MM.1S (cell line): ENCODE data around the gene NEU1.
"Not testable (repeated sequence)": the region's sequence is repeated elsewhere in the genome, so short reads cannot be mapped to it uniquely, and the experiment has no call there.

Source experiments
- EZH2 ChIP-seq: fragments of 300-600 bp; sonication (generic); optimal IDR thresholded peaks from 2 replicates; pipeline ENCODE3; 2017; ENCODE audit warnings: low read depth, mild to moderate bottlenecking, antibody characterized with exemption, low read length, mixed read lengths
- TF ChIP-seq, protein P1 (sequence below): fragments of 300-600 bp; sonication (generic); IDR thresholded peaks from 2 replicates; pipeline ENCODE4 v1.5.1; 2016; ENCODE audit warnings: antibody characterized with exemption, low read length, mixed read lengths

DNA sequence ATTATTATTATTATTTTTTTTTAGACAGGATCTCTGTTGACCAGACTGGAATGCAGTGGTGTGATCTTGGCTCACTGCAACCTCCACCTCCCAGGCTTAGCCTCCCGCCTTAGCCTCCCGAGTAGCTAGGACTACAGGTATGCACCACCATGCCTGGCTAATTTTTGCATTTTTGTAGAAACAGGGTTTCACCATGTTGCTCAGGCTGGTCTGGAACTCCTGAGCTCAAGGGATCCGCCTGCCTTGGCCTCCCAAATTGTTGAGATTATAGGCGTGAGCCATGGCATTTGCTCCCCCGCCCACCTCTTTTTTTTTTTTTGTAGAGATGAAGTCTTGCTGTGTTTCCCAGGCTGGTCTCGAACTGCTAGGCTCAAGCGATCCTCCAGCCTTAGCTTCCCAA is 46.7 kb upstream of the NEU1 start:
- TF ChIP-seq, protein P1, sequence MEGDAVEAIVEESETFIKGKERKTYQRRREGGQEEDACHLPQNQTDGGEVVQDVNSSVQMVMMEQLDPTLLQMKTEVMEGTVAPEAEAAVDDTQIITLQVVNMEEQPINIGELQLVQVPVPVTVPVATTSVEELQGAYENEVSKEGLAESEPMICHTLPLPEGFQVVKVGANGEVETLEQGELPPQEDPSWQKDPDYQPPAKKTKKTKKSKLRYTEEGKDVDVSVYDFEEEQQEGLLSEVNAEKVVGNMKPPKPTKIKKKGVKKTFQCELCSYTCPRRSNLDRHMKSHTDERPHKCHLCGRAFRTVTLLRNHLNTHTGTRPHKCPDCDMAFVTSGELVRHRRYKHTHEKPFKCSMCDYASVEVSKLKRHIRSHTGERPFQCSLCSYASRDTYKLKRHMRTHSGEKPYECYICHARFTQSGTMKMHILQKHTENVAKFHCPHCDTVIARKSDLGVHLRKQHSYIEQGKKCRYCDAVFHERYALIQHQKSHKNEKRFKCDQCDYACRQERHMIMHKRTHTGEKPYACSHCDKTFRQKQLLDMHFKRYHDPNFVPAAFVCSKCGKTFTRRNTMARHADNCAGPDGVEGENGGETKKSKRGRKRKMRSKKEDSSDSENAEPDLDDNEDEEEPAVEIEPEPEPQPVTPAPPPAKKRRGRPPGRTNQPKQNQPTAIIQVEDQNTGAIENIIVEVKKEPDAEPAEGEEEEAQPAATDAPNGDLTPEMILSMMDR, result not testable (repeated sequence)
- TF ChIP-seq EZH2, result not testable (repeated sequence)
